HG02981 (cell line): ENCODE measurements around the gene IGF1.
A peak's percentile ranks its signal among the peaks of the same experiment; 100 is the strongest.

ENCODE experiments used
- ATAC-seq: cut with Tn5 transposase; IDR thresholded peaks from one replicate; pipeline ENCODE4 v1.9.1; 2021; ENCODE audit warnings: mild to moderate bottlenecking, moderate library complexity; ENCODE audit not compliant: unreplicated experiment

The IGF1 gene

GRCh38 chr12:102480406-102480805 lies at the start of gene IGF1:
IGF1 (minus strand) TSS chr12:102480563; CDS start chr12:102480381, 182 bp downstream.
- ATAC-seq: no peak

- no peak for ATAC-seq
Measured at GRCh38 chr12:102528111-102528510, 47.7 kb upstream of the IGF1 start.

- ATAC-seq: no peak
Measured at GRCh38 chr12:102527171-102527720, 46.9 kb upstream of the IGF1 start.

- ATAC-seq: no peak
Measured at GRCh38 chr12:102526656-102527055, 46.3 kb upstream of the IGF1 start.

- ATAC-seq: no peak
Measured at GRCh38 chr12:102522768-102523167, 42.4 kb upstream of the IGF1 start.

GRCh38 chr12:102521662-102522277 lies 41.4 kb upstream of the IGF1 start:
- no peak for ATAC-seq

- ATAC-seq: no peak
Measured at GRCh38 chr12:102518871-102519270, 38.5 kb upstream of the IGF1 start.

GRCh38 chr12:102514696-102515095 lies 34.3 kb upstream of the IGF1 start:
- no peak for ATAC-seq

- ATAC-seq: no peak
Measured at GRCh38 chr12:102513739-102514138, 33.4 kb upstream of the IGF1 start.

- peak; percentile 81 for ATAC-seq
Measured at GRCh38 chr12:102513272-102513671, 32.9 kb upstream of the IGF1 start.

GRCh38 chr12:102512523-102512922 lies 32.2 kb upstream of the IGF1 start:
- peak; percentile 19 for ATAC-seq

GRCh38 chr12:102511575-102511974 lies 31.2 kb upstream of the IGF1 start:
- no peak for ATAC-seq

GRCh38 chr12:102510463-102510862 lies 30.1 kb upstream of the IGF1 start:
- ATAC-seq: no peak

- no peak for ATAC-seq
Measured at GRCh38 chr12:102510031-102510430, 29.7 kb upstream of the IGF1 start.

- ATAC-seq: no peak
Measured at GRCh38 chr12:102509123-102509626, 28.8 kb upstream of the IGF1 start.

- no peak for ATAC-seq
Measured at GRCh38 chr12:102508052-102508451, 27.7 kb upstream of the IGF1 start.

GRCh38 chr12:102507301-102507700 lies 26.9 kb upstream of the IGF1 start:
- ATAC-seq: no peak

- no peak for ATAC-seq
Measured at GRCh38 chr12:102504871-102505270, 24.5 kb upstream of the IGF1 start.

- ATAC-seq: no peak
Measured at GRCh38 chr12:102504280-102504679, 23.9 kb upstream of the IGF1 start.

- no peak for ATAC-seq
Measured at GRCh38 chr12:102503831-102504230, 23.5 kb upstream of the IGF1 start.

GRCh38 chr12:102503056-102503681 lies 22.8 kb upstream of the IGF1 start:
- ATAC-seq: no peak

GRCh38 chr12:102501773-102502172 lies 21.4 kb upstream of the IGF1 start:
- ATAC-seq: no peak
